IMR-90 (cell line): ENCODE results near the gene LRIG1. TPM values are rescaled to one million over a fixed set of nuclear protein-coding genes. Genes with fewer than 3 reads are reported as not detected.

Experiments
- ATAC-seq: fragments of 200-7000 bp; cut with Tn5 transposase; 2 replicates; pipeline ENCODE4 v1.9.1; 2020; ENCODE audit warnings: low read depth, mild to moderate bottlenecking, moderate library complexity
- BruUV-seq: library from RNA; stranded (reverse); fragments of 400-500 nt; replicated peaks from 2 replicates; lab custom pipeline; 2021; lab: Mats Ljungman, UMichigan
- CTCF ChIA-PET: fragments of 300-600 bp; formaldehyde crosslinking; extraction: SDS; loops from one replicate; lab custom pipeline; 2021; ENCODE audit warnings: antibody characterized with exemption; lab: Yijun Ruan, JAX
- POLR2A ChIA-PET: fragments of 300-600 bp; sonication (Branson Sonifier 250); formaldehyde crosslinking; loops from one replicate; lab custom pipeline; 2022; ENCODE audit warnings: antibody characterized with exemption; ENCODE audit not compliant: unreplicated experiment; lab: Charles Lee
- DNase-seq: peaks from one replicate; pipeline ENCODE4 v3.0.0; 2013
- H2AFZ ChIP-seq: replicated peaks from 2 replicates; pipeline ENCODE3; 2013; ENCODE audit warnings: low read length, mild to moderate bottlenecking; ENCODE audit not compliant: poor library complexity
- H2AK5ac ChIP-seq: 2 replicates; pipeline ENCODE4 v1.6.1; 2013; ENCODE audit warnings: low read depth, low read length, inconsistent platforms
- H2AK9ac ChIP-seq: replicated peaks from 2 replicates; pipeline ENCODE3; 2013; ENCODE audit warnings: mild to moderate bottlenecking, low read depth, low read length, moderate library complexity; ENCODE audit not compliant: poor library complexity
- H2BK120ac ChIP-seq: 2 replicates; pipeline ENCODE4 v1.6.1; 2013; ENCODE audit warnings: low read depth, low read length, inconsistent platforms
- H2BK15ac ChIP-seq: 3 replicates; pipeline ENCODE4 v1.6.1; 2013; ENCODE audit warnings: low read depth, low read length, inconsistent platforms
- H2BK20ac ChIP-seq: 2 replicates; pipeline ENCODE4 v1.6.1; 2013; ENCODE audit warnings: low read depth, mild to moderate bottlenecking, inconsistent platforms, low read length, moderate library complexity
- H2BK5ac ChIP-seq: 2 replicates; pipeline ENCODE4 v1.6.1; 2013; ENCODE audit warnings: mild to moderate bottlenecking, low read depth, low read length, inconsistent platforms; ENCODE audit not compliant: poor library complexity, severe bottlenecking
- H3K14ac ChIP-seq: replicated peaks from 2 replicates; pipeline ENCODE4 v1.6.1; 2013; ENCODE audit warnings: low read depth, low read length, inconsistent platforms
- H3K18ac ChIP-seq: 2 replicates; pipeline ENCODE4 v1.6.1; 2013; ENCODE audit warnings: low read depth, low read length, control low read depth
- H3K23ac ChIP-seq: 2 replicates; pipeline ENCODE4 v1.6.1; 2013; ENCODE audit warnings: low read depth, low read length, inconsistent platforms
- H3K27ac ChIP-seq: 2 replicates; pipeline ENCODE4 v1.5.1; 2013; ENCODE audit warnings: mild to moderate bottlenecking, control low read depth, low read length; ENCODE audit not compliant: insufficient read depth
- H3K27me3 ChIP-seq: 2 replicates; pipeline ENCODE4 v1.6.1; 2013; ENCODE audit warnings: low read length; ENCODE audit not compliant: control insufficient read depth, insufficient read depth
- H3K36me3 ChIP-seq: 2 replicates; pipeline ENCODE4 v1.6.1; 2013; ENCODE audit warnings: low read length, mixed read lengths; ENCODE audit not compliant: control insufficient read depth, insufficient read depth
- H3K4ac ChIP-seq: 2 replicates; pipeline ENCODE4 v1.6.1; 2013; ENCODE audit warnings: low read depth, low read length, inconsistent platforms
- H3K4me1 ChIP-seq: 2 replicates; pipeline ENCODE4 v1.6.1; 2013; ENCODE audit warnings: low read length, mixed read lengths; ENCODE audit not compliant: control insufficient read depth, insufficient read depth
- H3K4me2 ChIP-seq: 2 replicates; pipeline ENCODE4 v1.6.1; 2013; ENCODE audit warnings: low read depth, mild to moderate bottlenecking, control low read depth, low read length, moderate library complexity
- H3K4me3 ChIP-seq: 2 replicates; pipeline ENCODE4 v1.5.1; 2013; ENCODE audit warnings: low read depth, mild to moderate bottlenecking, control low read depth, low read length, moderate library complexity; ENCODE audit not compliant: insufficient read depth
- H3K56ac ChIP-seq: 2 replicates; pipeline ENCODE4 v1.6.1; 2013; ENCODE audit warnings: low read length, inconsistent platforms; ENCODE audit not compliant: insufficient read depth; ENCODE audit errors: extremely low read depth
- H3K79me1 ChIP-seq, 2 experiments: 2 replicates each; pipeline ENCODE4 v1.6.1; 2013; ENCODE audit warnings: low read length in 2 of 2, inconsistent platforms in 1 of 2, low read depth in 1 of 2
- H3K9ac ChIP-seq: 2 replicates; pipeline ENCODE4 v1.6.1; 2013; ENCODE audit warnings: low read depth, low read length, control low read depth
- H3K9me1 ChIP-seq: 2 replicates; pipeline ENCODE4 v1.6.1; 2013; ENCODE audit warnings: low read length, inconsistent platforms; ENCODE audit not compliant: insufficient read depth
- H3K9me3 ChIP-seq: 2 replicates; pipeline ENCODE4 v1.6.1; 2013; ENCODE audit warnings: low read length; ENCODE audit not compliant: control insufficient read depth, insufficient read depth
- H4K20me1 ChIP-seq: 2 replicates; pipeline ENCODE4 v1.6.1; 2013; ENCODE audit warnings: low read length, inconsistent platforms; ENCODE audit not compliant: insufficient read depth
- H4K5ac ChIP-seq: 2 replicates; pipeline ENCODE4 v1.6.1; 2013; ENCODE audit warnings: mild to moderate bottlenecking, low read depth, low read length, control low read depth
- H4K8ac ChIP-seq, 2 experiments: 2 replicates each; pipeline ENCODE4 v1.6.1; 2013; ENCODE audit warnings: low read depth in 2 of 2, low read length in 2 of 2, control low read depth in 1 of 2, inconsistent platforms in 1 of 2
- H4K91ac ChIP-seq: 2 replicates; pipeline ENCODE4 v1.6.1; 2013; ENCODE audit warnings: low read depth, low read length, inconsistent platforms; ENCODE audit not compliant: insufficient read depth
- CEBPB ChIP-seq: IDR thresholded peaks from 2 replicates; pipeline ENCODE4 v1.6.1; 2012; ENCODE audit warnings: low read depth, low read length, improper control_type of control experiment
- CHD1 ChIP-seq: IDR thresholded peaks from 2 replicates; pipeline ENCODE4 v1.6.1; 2012; ENCODE audit warnings: low read depth, low read length, improper control_type of control experiment
- CTCF ChIP-seq: conservative IDR thresholded peaks from 2 replicates; pipeline ENCODE4 v1.5.1; 2012; ENCODE audit warnings: mild to moderate bottlenecking, low read depth, low read length, improper control_type of control experiment
- FOS ChIP-seq: fragments of 150-350 bp; IDR thresholded peaks from 2 replicates; pipeline ENCODE4 v1.6.1; 2016; ENCODE audit warnings: low read depth, low read length
- MAZ ChIP-seq: IDR thresholded peaks from 2 replicates; pipeline ENCODE4 v1.6.1; 2012; ENCODE audit warnings: low read depth, mild to moderate bottlenecking, low read length, improper control_type of control experiment, moderate library complexity, borderline replicate concordance
- POLR2A ChIP-seq: IDR thresholded peaks from 2 replicates; pipeline ENCODE4 v1.6.1; 2012; ENCODE audit warnings: mild to moderate bottlenecking, low read depth, low read length
- RCOR1 ChIP-seq: IDR thresholded peaks from 2 replicates; pipeline ENCODE4 v1.6.1; 2012; ENCODE audit warnings: mild to moderate bottlenecking, low read length, improper control_type of control experiment; ENCODE audit not compliant: insufficient replicate concordance
- RFX5 ChIP-seq: IDR thresholded peaks from 2 replicates; pipeline ENCODE4 v1.8.0; 2012; ENCODE audit warnings: low read depth, mild to moderate bottlenecking, low read length, moderate library complexity
- SMC3 ChIP-seq: fragments of 150-350 bp; IDR thresholded peaks from 2 replicates; pipeline ENCODE4 v1.6.1; 2016; ENCODE audit warnings: low read depth, mild to moderate bottlenecking, antibody characterized with exemption, low read length, moderate library complexity
- WGBS, 2 experiments: methylation state at CpG; one replicate each; pipeline versions ENCODE4 v1.1.5 to v1.1.7; 2013; ENCODE audit warnings: missing lambda C conversion rate in 2 of 2; ENCODE audit not compliant: insufficient read length in 1 of 2; ENCODE audit errors: extremely low coverage in 2 of 2; 5-methylcytosine and 5-hydroxymethylcytosine counted together
- dilution Hi-C: fragments of 300-500 bp; cut with HindIII; formaldehyde crosslinking; loops from one replicate; pipeline ENCODE4 v1.14.3; 2018; ENCODE audit warnings: low sequenced_read_pairs; ENCODE audit not compliant: unreplicated experiment
- in situ Hi-C: fragments of 300-500 bp; cut with MboI; formaldehyde crosslinking; loops from 3 replicates; pipeline ENCODE4 v1.14.3; 2019; ENCODE audit warnings: low sequenced_read_pairs, inconsistent platforms, mixed read lengths
- intact Hi-C: fragments of 100-400 bp; cut with micrococcal nuclease; formaldehyde crosslinking; loops from 2 replicates; pipeline ENCODE4 v1.10.0; 2022
- polyA plus RNA-seq, 3 experiments: library from polyadenylated mRNA; depleted of rRNA; stranded (reverse); fragments of >200 nt; gene quantifications; 2 replicates each; pipeline ENCODE4 v1.2.3, GENCODE V29; 2012; ENCODE audit warnings: low replicate concordance in 1 of 3
- total RNA-seq: library from RNA; depleted of rRNA; stranded (reverse); fragments of >200 nt; gene quantifications from 2 replicates; pipeline ENCODE4 v1.2.3, GENCODE V29; 2012

LRIG1 gene
- total and polyA plus RNA-seq, 2 of the 4 experiments (the other 2 are of a cell fraction) = 62.8 to 87.8 TPM

GRCh38 chr3:66383023-66383422 lies 117.8 kb downstream of the LRIG1 start:
- Histone ChIP-seq H3K79me1 (peaks cover 0 to 15% of the 10 kb centered on the region in 2 experiments; a peak in 2 of 4 replicates), H3K4me1 (peaks cover 6% of the 10 kb centered on the region), H2BK120ac (no peak overlapping the region), H3K4ac (no peak overlapping the region), H3K18ac (no peak overlapping the region), H2BK5ac (no peak overlapping the region), H4K5ac (no peak overlapping the region), H3K9me3 (peaks cover 3% of the 10 kb centered on the region; the same call in 1 of the 2 replicates), H3K4me2 (no peak overlapping the region), H2AFZ (no peak overlapping the region), H4K8ac (no peak overlapping the region), H3K9me1 (peaks cover 5% of the 10 kb centered on the region; the same call in 1 of the 2 replicates), H4K20me1 (peaks cover 6% of the 10 kb centered on the region; the same call in 1 of the 2 replicates), H3K27ac (no peak overlapping the region), H3K9ac (no peak overlapping the region), H3K56ac (no peak overlapping the region), H3K14ac (no peak overlapping the region), H3K36me3 (peaks cover 74% of the 10 kb centered on the region), H2BK15ac (no peak overlapping the region), H3K4me3 (no peak overlapping the region), H3K23ac (no peak overlapping the region), H2AK9ac (peak overlapping the region; percentile 34), H4K91ac (no peak overlapping the region), H3K27me3 (no peaks in the 10 kb centered on the region), H2AK5ac (no peak overlapping the region), H2BK20ac (no peak overlapping the region)
- no TSS peak for BruUV-seq
- ChIA-PET POLR2A (interaction anchor here (0.6 kb wide), 1 partner anchor 412 kb away, joined by 3 read pairs; no protein-coding TSS in a partner anchor), CTCF (no interaction called here)
- intact Hi-C loops (no loop called here), in situ Hi-C loops (no loop called here), dilution Hi-C loops (no loop called here)
- 97% methylated on average over 11 of the region's 18 CpGs; no CpG with 5 or more reads in 1 of the 2 experiments for WGBS, 2 experiments
- DNase-seq (no peak), ATAC-seq (no peak)
- TF ChIP-seq MAZ (no peak), POLR2A (no peak), CEBPB (no peak), CTCF (no peak), RFX5 (no peak), CHD1 (no peak), SMC3 (no peak), RCOR1 (no peak), FOS (no peak)
